ENCODE measurements around the gene OGFR.

GRCh38 chr20:62762376-62762775 is 42.3 kb upstream of the OGFR start:
- TF ChIP-seq CTCF (IDR thresholded peaks at IDR 0.05; ENCODE audit: insufficient read depth, low read depth, low read length) (no peak), EZH2 (IDR thresholded peaks at IDR 0.05; ENCODE audit: insufficient read depth, low read length) (no peak)

All from astrocyte (in vitro differentiated cells and primary cell).